Astrocyte of the spinal cord (primary cell): ENCODE data around the gene MARK2.
"Not testable (repeated sequence)": the region's sequence is repeated elsewhere in the genome, so short reads cannot be mapped to it uniquely, and the experiment has no call there.

ENCODE experiments used
- DNase-seq: peaks from one replicate; pipeline ENCODE4 v3.0.0; 2011; ENCODE audit warnings: low read depth, low spot score
- H3K4me3 ChIP-seq: 2 replicates; pipeline ENCODE4 v1.5.1; 2011; ENCODE audit warnings: low read depth, mild to moderate bottlenecking, low read length, moderate library complexity
- CTCF ChIP-seq: IDR thresholded peaks from 2 replicates; pipeline ENCODE4 v1.5.1; 2012; ENCODE audit warnings: low read depth, mild to moderate bottlenecking, low read length, inconsistent platforms
- in situ Hi-C: cut with HindIII; loops from 2 replicates; pipeline ENCODE4 v1.10.0; 2017; ENCODE audit warnings: low sequenced_read_pairs

MARK2 gene

DNA sequence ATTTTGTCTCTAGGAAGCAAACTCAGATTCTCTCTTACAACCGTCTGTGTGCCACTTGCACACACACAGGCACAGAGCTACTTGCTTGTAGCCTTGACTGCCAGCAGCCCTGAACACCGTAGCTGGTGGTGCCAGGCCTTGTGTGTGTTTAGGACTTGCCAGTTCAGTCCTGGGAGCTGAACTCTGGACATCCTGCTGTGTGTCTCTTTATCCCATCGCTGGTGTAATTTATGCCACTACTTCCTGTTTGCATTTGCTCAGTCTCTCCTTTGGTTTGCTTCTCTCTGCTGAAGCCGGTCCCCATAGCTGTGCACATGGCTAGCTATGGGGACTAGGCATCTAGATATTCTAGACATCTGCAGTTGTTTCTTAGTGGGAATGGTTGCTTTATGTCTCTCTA lies 24.0 kb downstream of the MARK2 start:
- H3K4me3 ChIP-seq, result no peak overlapping the region
- TF ChIP-seq CTCF, result no peak
- peak; percentile 26 for DNase-seq
- in situ Hi-C loops, result no loop called here

- in situ Hi-C loops, H3K4me3 ChIP-seq, DNase-seq: not testable (repeated sequence)
Measured at GRCh38 chr11:63863620-63864019, 24.7 kb downstream of the MARK2 start.

GRCh38 chr11:63866211-63866610 lies 27.3 kb downstream of the MARK2 start:
- TF ChIP-seq CTCF, result no peak
- in situ Hi-C loops, result no loop called here

GRCh38 chr11:63867511-63867910 lies 28.6 kb downstream of the MARK2 start:
- in situ Hi-C loops, result no loop called here
- DNase-seq, result no peak
- no peak overlapping the region for H3K4me3 ChIP-seq
- TF ChIP-seq CTCF, result no peak

More at GRCh38 chr11:63866211-63866610, 27.3 kb downstream of the MARK2 start:
- DNase-seq, result peak; percentile 54
- H3K4me3 ChIP-seq, result no peak overlapping the region

GRCh38 chr11:63868399-63869064 lies 29.6 kb downstream of the MARK2 start:
- no peak for TF ChIP-seq CTCF
- no peak for DNase-seq
- in situ Hi-C loops, result no loop called here
- no peak overlapping the region for H3K4me3 ChIP-seq

DNA sequence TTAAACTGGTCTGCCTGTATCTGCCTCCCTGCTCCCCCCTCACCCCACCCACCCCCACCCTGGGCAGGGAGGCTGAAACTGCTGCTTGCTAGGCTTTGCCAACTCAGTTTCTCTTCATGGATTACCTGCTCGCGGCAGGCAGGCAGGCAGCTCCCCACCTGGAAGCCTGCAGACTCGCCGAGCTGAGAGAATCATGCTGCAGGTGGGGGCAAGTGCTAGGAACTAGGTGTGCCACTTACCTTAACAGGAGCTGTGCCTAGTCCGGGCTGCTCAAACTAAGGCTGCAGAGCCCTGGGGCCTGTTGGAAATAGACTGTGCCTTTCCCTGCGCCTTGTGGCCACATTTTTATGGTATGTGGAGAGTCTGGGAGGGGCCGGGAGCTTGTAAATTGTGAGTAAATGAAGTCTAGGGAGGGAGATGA lies 30.3 kb downstream of the MARK2 start:
- no peak overlapping the region for H3K4me3 ChIP-seq
- no peak for DNase-seq
- in situ Hi-C loops, result no loop called here
- TF ChIP-seq CTCF, result no peak

DNA sequence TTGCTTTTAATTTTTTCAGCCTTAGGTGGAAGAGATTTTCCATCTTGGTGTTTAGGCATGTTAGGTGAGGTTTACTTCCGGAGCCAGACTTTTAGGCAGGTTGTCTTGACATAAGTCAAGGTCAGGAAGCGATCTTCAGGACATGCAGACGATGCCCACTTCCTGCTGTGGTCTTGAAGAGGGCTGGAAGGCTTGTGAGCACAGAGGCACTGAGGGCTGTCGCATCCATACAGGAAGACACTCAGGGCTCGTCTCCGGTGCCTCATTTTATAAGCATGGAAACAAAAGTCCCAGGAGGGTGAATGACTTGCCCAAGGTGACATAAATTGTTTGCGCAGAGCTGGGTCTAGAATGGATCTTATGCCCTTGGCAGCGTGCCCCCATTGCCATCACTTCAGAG lies 30.8 kb downstream of the MARK2 start:
- in situ Hi-C loops, result no loop called here
- no peak for DNase-seq
- TF ChIP-seq CTCF, result no peak
- H3K4me3 ChIP-seq, result no peak overlapping the region
